Measurements from ENCODE around the gene CAMTA1. TPM values are rescaled to one million over a fixed set of nuclear protein-coding genes. Genes with fewer than 3 reads are reported as not detected.

CAMTA1 gene
- polyA plus RNA-seq, 1 donor (not counting 4 experiments of a cell fraction or from before 2014, with no cell fraction given) = 51.4 TPM

DNA sequence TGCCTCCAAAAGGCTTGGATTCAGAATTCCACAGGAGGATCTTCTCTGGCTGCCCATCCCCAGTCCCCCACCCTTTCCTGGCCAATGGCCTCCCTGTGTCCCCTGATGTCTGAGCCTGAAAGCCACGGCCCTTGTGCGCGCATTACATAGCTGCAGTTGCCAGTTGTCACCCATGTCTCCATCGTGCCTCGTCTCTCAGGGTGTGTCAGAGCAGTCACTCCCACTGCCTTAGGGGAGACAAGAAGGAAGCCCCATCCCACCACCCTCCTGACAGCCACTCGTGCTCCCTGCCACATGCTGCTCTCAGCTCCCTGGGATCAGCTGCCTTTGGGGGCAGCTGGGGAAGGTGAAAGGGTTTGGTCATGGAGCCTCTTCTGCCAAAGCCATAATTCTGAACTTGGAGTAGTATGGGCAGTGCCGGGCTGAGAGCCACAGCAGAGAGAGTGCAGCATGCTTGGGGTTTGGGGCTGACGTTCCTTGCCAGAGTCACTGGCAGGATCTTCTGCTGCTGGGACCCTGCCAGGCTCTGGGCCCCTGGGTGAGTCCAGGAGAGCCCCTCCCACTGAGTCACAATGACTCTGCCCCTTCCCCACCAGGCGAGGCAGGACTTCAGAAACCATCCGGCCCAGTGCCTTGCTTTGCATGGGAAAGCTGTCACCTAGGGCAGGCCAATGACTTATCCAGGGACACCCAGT lies 700.0 kb downstream of the CAMTA1 start:
- H3K27ac ChIP-seq (ENCODE audit: control insufficient read depth, insufficient read depth, low read length) = no peak overlapping the region

GRCh38 chr1:7485826-7486225 lies 700.6 kb downstream of the CAMTA1 start:
- FAIRE-seq = no peak
- Histone ChIP-seq H3K9me1 (ENCODE audit: control insufficient read depth, extremely low read depth, insufficient read depth, low read length) (no peaks in the 10 kb centered on the region), H3K4me3 (ENCODE audit: control insufficient read depth in 2 of 3, extremely low read depth in 1 of 3, insufficient read depth in 2 of 3, low read depth in 1 of 3, low read length in 3 of 3) (no peak overlapping the region), H3K36me3 (ENCODE audit: control insufficient read depth in 2 of 2, extremely low read depth in 1 of 2, insufficient read depth in 2 of 2, low read length in 2 of 2) (no peaks in the 10 kb centered on the region), H3K4me1 (ENCODE audit: control insufficient read depth, extremely low read depth, insufficient read depth, low read length) (no peaks in the 10 kb centered on the region), H3K9ac (ENCODE audit: control insufficient read depth, extremely low read depth, insufficient read depth, low read length) (no peak overlapping the region), H3K27ac (ENCODE audit: control insufficient read depth, insufficient read depth, low read length) (no peak overlapping the region), H3K9me3 (ENCODE audit: control insufficient read depth, low read depth, low read length) (no peaks in the 10 kb centered on the region), H4K20me1 (ENCODE audit: control insufficient read depth, extremely low read depth, insufficient read depth, low read length) (no peaks in the 10 kb centered on the region), H3K79me2 (ENCODE audit: control insufficient read depth, insufficient read depth, low read length) (no peaks in the 10 kb centered on the region), H3K27me3 (ENCODE audit: control insufficient read depth, extremely low read depth, insufficient read depth, low read length) (peaks cover 18% of the 10 kb centered on the region), H2AFZ (ENCODE audit: control insufficient read depth, low read length) (no peak overlapping the region), H3K4me2 (ENCODE audit: control insufficient read depth, extremely low read depth, insufficient read depth, low read depth, low read length) (no peak overlapping the region)
- TF ChIP-seq, protein P1, sequence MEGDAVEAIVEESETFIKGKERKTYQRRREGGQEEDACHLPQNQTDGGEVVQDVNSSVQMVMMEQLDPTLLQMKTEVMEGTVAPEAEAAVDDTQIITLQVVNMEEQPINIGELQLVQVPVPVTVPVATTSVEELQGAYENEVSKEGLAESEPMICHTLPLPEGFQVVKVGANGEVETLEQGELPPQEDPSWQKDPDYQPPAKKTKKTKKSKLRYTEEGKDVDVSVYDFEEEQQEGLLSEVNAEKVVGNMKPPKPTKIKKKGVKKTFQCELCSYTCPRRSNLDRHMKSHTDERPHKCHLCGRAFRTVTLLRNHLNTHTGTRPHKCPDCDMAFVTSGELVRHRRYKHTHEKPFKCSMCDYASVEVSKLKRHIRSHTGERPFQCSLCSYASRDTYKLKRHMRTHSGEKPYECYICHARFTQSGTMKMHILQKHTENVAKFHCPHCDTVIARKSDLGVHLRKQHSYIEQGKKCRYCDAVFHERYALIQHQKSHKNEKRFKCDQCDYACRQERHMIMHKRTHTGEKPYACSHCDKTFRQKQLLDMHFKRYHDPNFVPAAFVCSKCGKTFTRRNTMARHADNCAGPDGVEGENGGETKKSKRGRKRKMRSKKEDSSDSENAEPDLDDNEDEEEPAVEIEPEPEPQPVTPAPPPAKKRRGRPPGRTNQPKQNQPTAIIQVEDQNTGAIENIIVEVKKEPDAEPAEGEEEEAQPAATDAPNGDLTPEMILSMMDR (optimal IDR thresholded peaks at IDR 0.05 in 1 of 3, IDR thresholded peaks at IDR 0.05 in 1 of 3, conservative IDR thresholded peaks at IDR 0.05 in 1 of 3; ENCODE audit: extremely low read depth in 1 of 3, insufficient read depth in 2 of 3, low read length in 3 of 3) = no peak
- no peak for TF ChIP-seq EZH2 (IDR thresholded peaks at IDR 0.05; ENCODE audit: low read length)
- dilution Hi-C loops (cut with MboI; ENCODE audit: extremely low pct_ligation_motif_present, low sequenced_read_pairs) = no loop called here
- no peak for DNase-seq (ENCODE audit: low read depth, low spot score)

More for the DNA sequence above, 700.0 kb downstream of the CAMTA1 start:
- no peaks in the 10 kb centered on the region for H4K20me1 ChIP-seq (ENCODE audit: control insufficient read depth, extremely low read depth, insufficient read depth, low read length)
- DNase-seq (ENCODE audit: low read depth, low spot score) = no peak
- no peaks in the 10 kb centered on the region for H3K9me1 ChIP-seq (ENCODE audit: control insufficient read depth, extremely low read depth, insufficient read depth, low read length)
- H3K9ac ChIP-seq (ENCODE audit: control insufficient read depth, extremely low read depth, insufficient read depth, low read length) = no peak overlapping the region
- H3K4me2 ChIP-seq (ENCODE audit: control insufficient read depth, extremely low read depth, insufficient read depth, low read depth, low read length) = no peak overlapping the region
- no peak overlapping the region for H3K4me3 ChIP-seq (ENCODE audit: control insufficient read depth in 2 of 3, extremely low read depth in 1 of 3, insufficient read depth in 2 of 3, low read depth in 1 of 3, low read length in 3 of 3)
- TF ChIP-seq, protein P1 (optimal IDR thresholded peaks at IDR 0.05 in 1 of 3, IDR thresholded peaks at IDR 0.05 in 1 of 3, conservative IDR thresholded peaks at IDR 0.05 in 1 of 3; ENCODE audit: extremely low read depth in 1 of 3, insufficient read depth in 2 of 3, low read length in 3 of 3) = no peak
- TF ChIP-seq EZH2 (IDR thresholded peaks at IDR 0.05; ENCODE audit: low read length) = no peak
- H3K27me3 ChIP-seq (ENCODE audit: control insufficient read depth, extremely low read depth, insufficient read depth, low read length) = peaks cover 15% of the 10 kb centered on the region
- H3K79me2 ChIP-seq (ENCODE audit: control insufficient read depth, insufficient read depth, low read length) = no peaks in the 10 kb centered on the region
- H3K36me3 ChIP-seq (ENCODE audit: control insufficient read depth in 2 of 2, extremely low read depth in 1 of 2, insufficient read depth in 2 of 2, low read length in 2 of 2) = no peaks in the 10 kb centered on the region
- no peak overlapping the region for H2AFZ ChIP-seq (ENCODE audit: control insufficient read depth, low read length)
- H3K4me1 ChIP-seq (ENCODE audit: control insufficient read depth, extremely low read depth, insufficient read depth, low read length) = no peaks in the 10 kb centered on the region
- FAIRE-seq = no peak
- dilution Hi-C loops (cut with MboI; ENCODE audit: extremely low pct_ligation_motif_present, low sequenced_read_pairs) = no loop called here
- H3K9me3 ChIP-seq (ENCODE audit: control insufficient read depth, low read depth, low read length) = no peaks in the 10 kb centered on the region

All from keratinocyte (primary cell).